Measurements from ENCODE around the gene TTLL13. TPM values are rescaled to one million over a fixed set of nuclear protein-coding genes. Genes with fewer than 3 reads are reported as not detected.

The TTLL13 gene
- total RNA-seq, 2 donors from 2014 or later, result 0.35 to 1.2 TPM

GRCh38 chr15:90230071-90230494, 19.3 kb upstream of the TTLL13 start:
- Histone ChIP-seq H3K36me3 (peaks cover 29% of the 10 kb centered on the region), H3K4me1 (peaks cover 15% of the 10 kb centered on the region)

GRCh38 chr15:90230610-90231009, 18.7 kb upstream of the TTLL13 start:
- peak overlapping the region; percentile 99 for H3K27ac ChIP-seq
- no peaks in the 10 kb centered on the region for H3K9me3 ChIP-seq
- H3K9ac ChIP-seq (ENCODE audit: low read depth in 2 of 2, low read length in 2 of 2), result peak overlapping the region; percentile 32 to 97
- peaks cover 24% of the 10 kb centered on the region for H3K36me3 ChIP-seq
- H3K4me3 ChIP-seq, result no peak overlapping the region
- intact Hi-C loops (cut with DNase I), result no loop called here
- no peak for DNase-seq
- H3K4me1 ChIP-seq, result peaks cover 15% of the 10 kb centered on the region
- TF ChIP-seq CTCF (IDR thresholded peaks at IDR 0.05), result no peak
- no peaks in the 10 kb centered on the region for H3K27me3 ChIP-seq

More at GRCh38 chr15:90230071-90230494, 19.3 kb upstream of the TTLL13 start:
- Histone ChIP-seq H3K9ac (ENCODE audit: low read depth in 2 of 2, low read length in 2 of 2) (peak overlapping the region in 1 of 2 donors; percentile 97), H3K27me3 (no peaks in the 10 kb centered on the region), H3K27ac (peak overlapping the region; percentile 99), H3K9me3 (no peaks in the 10 kb centered on the region), H3K4me3 (no peak overlapping the region)
- TF ChIP-seq CTCF (IDR thresholded peaks at IDR 0.05), result no peak
- DNase-seq, result no peak
- intact Hi-C loops (cut with DNase I), result no loop called here

- Histone ChIP-seq H3K9me3 (no peaks in the 10 kb centered on the region), H3K27me3 (no peaks in the 10 kb centered on the region), H3K4me1 (peaks cover 15% of the 10 kb centered on the region), H3K4me3 (peak overlapping the region; percentile 84), H3K36me3 (peaks cover 16% of the 10 kb centered on the region), H3K27ac (peak overlapping the region; percentile 99), H3K9ac (ENCODE audit: low read depth in 2 of 2, low read length in 2 of 2) (peak overlapping the region; percentile 38 to 97)
- no peak for TF ChIP-seq CTCF (IDR thresholded peaks at IDR 0.05)
- intact Hi-C loops (cut with DNase I), result no loop called here
- DNase-seq, result no peak
Measured at GRCh38 chr15:90231028-90232017, 18.0 kb upstream of the TTLL13 start.

GRCh38 chr15:90232196-90232595, 17.2 kb upstream of the TTLL13 start:
- peaks cover 16% of the 10 kb centered on the region for H3K36me3 ChIP-seq
- intact Hi-C loops (cut with DNase I), result no loop called here
- peak overlapping the region; percentile 97 to 98 for H3K9ac ChIP-seq (ENCODE audit: low read depth in 2 of 2, low read length in 2 of 2)
- no peaks in the 10 kb centered on the region for H3K9me3 ChIP-seq
- no peak for DNase-seq
- peak overlapping the region; percentile 99 for H3K27ac ChIP-seq
- no peak for TF ChIP-seq CTCF (IDR thresholded peaks at IDR 0.05)
- H3K4me1 ChIP-seq, result peaks cover 15% of the 10 kb centered on the region
- peak overlapping the region; percentile 84 for H3K4me3 ChIP-seq
- H3K27me3 ChIP-seq, result no peaks in the 10 kb centered on the region

- no peak for TF ChIP-seq CTCF (IDR thresholded peaks at IDR 0.05)
- intact Hi-C loops (cut with DNase I), result no loop called here
Measured at GRCh38 chr15:90232941-90233386, 16.4 kb upstream of the TTLL13 start.

More at GRCh38 chr15:90232941-90233386, 16.4 kb upstream of the TTLL13 start:
- Histone ChIP-seq H3K36me3 (peaks cover 11% of the 10 kb centered on the region), H3K27me3 (no peaks in the 10 kb centered on the region), H3K9me3 (no peaks in the 10 kb centered on the region), H3K4me3 (peak overlapping the region; percentile 84), H3K4me1 (peaks cover 15% of the 10 kb centered on the region), H3K27ac (peak overlapping the region; percentile 99), H3K9ac (ENCODE audit: low read depth in 2 of 2, low read length in 2 of 2) (peak overlapping the region; percentile 97 to 98)
- DNase-seq, result no peak
